Skin of body (tissue), 2 donors: ENCODE data around the gene ASMTL. TPM values are rescaled to one million over a fixed set of nuclear protein-coding genes. Genes with fewer than 3 reads are reported as not detected.
"Not testable (repeated sequence)": the region's sequence is repeated elsewhere in the genome, so short reads cannot be mapped to it uniquely, and the experiment has no call there.

Experiments
- DNase-seq: peaks from one replicate; lab custom pipeline; 2025; lab: John Stamatoyannopoulos, UW
- total RNA-seq: library from RNA; depleted of rRNA; stranded (reverse); fragments of >200 nt; gene quantifications from one replicate; pipeline ENCODE4 v1.2.3, GENCODE V29; 2014

ASMTL gene
- total RNA-seq, 1 donor from 2014 or later, result 10.2 TPM

- not testable (repeated sequence) for DNase-seq
Measured at GRCh38 chrX:1405769-1406168, 46.9 kb downstream of the ASMTL start.

DNA sequence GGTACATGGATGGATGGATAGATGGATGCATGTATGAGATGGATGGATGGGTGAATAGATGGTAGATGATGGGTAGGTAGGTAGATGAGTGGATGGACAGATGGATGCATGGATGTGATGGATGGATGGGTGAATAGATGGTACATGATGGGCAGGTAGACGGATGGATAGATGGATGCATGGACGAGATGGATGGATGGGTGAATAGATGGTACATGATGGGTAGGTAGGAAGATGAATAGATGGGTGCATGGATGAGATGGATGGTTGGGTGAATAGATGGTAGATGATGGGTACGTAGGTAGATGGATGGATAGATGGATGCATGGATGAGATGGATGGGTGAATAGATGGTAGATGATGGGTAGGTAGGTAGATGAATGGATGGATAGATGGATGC, 48.8 kb downstream of the ASMTL start:
- not testable (repeated sequence) for DNase-seq

DNA sequence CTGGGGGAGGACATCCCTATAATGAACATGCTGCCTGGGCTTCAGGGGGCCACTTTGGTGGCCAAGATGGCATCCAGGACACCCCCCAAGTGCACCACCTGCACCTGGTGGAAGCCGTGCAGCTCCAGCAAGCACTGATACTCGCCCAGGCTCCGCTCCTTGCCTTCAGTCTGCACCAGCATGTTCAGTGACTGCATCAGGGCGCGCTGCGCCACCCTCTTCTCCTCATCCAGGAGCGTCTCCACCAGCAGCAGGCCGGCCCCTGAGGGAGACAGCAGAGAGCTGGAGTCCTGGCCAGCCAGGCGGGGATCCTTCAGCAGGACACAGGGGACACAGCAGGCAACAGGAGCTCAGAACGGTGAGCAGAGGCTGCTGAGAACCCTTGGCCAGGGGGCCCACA, 49.5 kb downstream of the ASMTL start:
- no peak for DNase-seq

GRCh38 chrX:1401611-1402430, 50.9 kb downstream of the ASMTL start:
- DNase-seq, result no peak

- no peak for DNase-seq
Measured at GRCh38 chrX:1400742-1401471, 51.8 kb downstream of the ASMTL start.

GRCh38 chrX:1400049-1400448, 52.7 kb downstream of the ASMTL start:
- DNase-seq, result no peak

DNA sequence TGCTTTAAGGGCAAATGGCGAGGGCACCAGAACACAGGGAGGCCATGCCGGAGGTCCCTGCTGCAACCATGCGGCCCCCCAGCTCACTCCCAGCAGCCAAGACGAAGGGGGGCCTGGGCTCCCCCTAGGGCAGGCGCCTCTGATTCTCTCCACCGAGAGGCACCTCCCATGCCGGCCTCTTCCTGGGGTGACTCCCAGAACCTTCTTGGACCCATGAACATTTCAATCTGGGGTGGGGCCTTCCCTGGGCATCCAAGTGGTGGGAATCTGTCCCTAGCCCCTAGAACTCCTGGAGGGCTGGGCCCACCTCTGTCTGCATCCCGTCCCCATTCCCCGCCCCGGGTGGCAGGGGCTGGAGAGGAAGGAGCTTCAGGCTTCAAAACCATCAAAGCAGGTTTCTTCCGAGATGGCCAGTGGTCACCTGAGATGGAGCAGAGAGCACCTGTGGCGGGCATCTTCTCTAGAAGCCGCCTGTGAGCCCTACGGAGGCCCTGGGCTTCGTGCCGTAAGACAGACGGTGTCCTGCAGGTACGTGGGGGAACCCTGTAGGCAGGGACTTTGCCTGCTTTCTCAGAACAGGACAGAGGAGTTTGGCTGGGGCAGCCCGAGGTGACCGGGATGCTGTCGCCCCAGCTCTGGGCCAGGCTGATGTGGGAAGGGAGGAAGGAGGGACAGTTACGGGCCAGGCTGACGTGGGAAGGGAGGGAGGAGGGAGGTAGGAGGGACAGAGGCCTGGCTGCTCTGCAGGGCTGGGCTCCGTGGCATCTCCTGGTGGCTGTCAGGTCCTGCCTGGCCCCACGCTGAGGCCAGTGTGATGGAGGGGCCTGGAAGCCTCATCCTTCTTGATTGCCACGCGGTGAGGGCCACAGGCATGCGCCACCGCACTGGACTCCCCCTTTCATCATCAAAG, 54.0 kb downstream of the ASMTL start:
- no peak for DNase-seq

GRCh38 chrX:1397441-1398270, 55.1 kb downstream of the ASMTL start:
- no peak for DNase-seq

DNA sequence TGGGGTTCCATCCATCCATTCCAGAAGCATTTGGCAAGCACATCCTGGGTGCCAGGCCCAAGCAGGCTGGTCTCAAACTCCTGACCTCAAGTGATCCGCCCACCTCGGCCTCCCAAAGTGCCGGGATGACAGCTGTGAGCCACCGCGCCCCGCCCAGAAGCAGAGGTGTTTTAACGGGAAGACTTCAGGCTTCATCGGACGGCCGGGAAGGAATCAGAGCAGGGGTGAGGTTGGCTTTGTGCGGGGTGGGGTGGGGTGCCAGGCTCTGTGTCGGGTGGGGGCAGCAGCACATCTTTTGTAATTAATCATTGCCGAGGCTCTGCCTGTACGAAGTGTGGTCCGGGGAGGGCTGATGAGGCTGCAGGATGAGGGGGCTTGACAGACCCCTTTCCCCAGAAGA, 55.7 kb downstream of the ASMTL start:
- DNase-seq, result no peak

DNA sequence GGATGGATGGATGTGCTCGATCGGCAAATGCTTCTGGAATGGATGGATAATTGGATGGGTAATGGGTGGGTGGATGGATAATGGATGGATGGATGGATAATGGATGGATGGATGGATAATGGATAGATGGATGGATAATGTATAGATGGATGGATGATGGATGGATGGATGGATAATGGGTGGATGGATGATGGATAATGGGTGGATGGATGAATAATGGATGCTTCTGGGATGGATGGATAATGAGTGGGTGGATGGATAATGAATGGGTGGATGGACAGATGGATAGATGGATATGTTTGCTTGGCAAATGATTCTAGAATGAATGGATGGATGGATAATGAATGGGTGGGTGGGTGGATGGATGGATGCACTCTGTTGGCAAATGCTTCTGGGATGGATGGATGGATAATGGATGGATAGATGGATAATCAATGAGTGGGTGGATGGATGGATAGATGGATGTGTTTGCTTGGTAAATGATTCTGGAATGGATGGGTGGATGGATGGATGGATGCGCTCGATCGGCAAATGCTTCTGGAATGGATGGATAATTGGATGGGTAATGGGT, 57.0 kb downstream of the ASMTL start:
- no peak for DNase-seq

GRCh38 chrX:1394731-1395501, 57.8 kb downstream of the ASMTL start:
- no peak for DNase-seq

DNA sequence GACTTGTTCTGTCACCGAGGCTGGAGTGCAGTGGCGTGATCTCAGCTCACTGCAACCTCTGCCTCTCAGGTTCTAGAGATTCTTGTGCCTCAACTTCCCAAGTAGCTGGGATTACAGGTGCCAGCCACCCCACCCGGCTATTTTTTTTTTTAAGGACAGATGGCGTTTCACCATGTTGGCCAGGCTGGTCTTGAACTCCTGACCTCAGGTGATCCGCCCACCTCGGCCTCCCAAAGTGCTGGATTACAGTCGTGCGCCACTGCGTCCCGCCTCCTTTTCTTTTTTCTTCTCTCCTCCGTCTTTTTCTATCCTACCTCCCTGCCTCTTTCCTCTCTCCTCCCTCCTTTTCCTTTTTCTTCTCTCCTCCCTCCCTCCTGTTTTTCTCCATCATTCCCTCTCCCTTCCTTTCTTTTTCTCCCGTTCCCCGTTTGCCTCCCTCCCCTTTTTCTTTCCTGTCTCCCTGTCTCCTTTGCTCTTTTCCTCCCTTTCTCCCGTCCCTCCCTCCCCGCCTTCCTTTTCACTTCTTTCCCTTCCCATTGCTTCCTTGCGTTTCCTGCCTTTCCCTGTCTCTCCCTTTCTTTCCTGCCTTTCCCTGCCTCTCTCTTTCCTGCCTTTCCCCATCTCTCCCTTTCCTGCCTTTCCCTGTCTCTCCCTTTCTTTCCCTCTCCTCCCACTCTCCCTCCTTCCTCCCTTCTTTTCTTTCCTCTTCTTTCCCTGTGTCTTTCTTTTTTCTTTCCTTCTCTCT, 58.7 kb downstream of the ASMTL start:
- no peak for DNase-seq

- no peak for DNase-seq
Measured at GRCh38 chrX:1392376-1393068, 60.2 kb downstream of the ASMTL start.

DNA sequence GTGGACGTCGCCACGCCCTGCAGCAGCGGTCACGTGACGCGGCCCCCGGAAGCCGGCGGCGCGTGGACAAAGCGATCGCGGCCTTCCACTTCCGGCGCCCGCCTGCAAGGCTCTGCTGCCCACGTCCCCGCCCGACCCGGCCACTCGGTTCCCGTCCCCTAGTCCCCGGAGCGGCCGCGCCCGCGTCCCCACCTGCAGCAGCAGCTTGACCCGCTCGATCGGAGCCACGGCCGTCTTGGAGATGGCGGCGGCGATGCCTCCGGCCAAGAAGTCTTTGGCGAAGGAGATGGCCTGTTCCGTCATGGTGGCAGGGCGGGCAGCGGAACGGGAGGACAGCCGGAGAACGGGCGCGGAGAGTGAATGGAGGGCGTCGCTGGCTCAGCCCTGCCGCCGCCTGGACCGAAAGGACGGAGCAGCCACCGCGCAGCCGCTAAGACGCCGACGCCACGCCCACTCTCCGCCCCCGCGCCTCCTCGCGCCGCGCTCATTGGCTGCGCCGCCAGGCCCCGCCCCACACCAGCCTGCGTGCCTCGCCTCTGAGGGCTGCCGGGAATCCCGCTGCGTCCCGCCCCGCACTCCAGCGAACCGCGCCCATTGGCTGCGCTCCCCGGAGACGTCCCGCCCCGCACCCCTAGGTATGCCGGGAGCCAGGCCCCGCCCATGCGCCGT, 60.9 kb downstream of the ASMTL start, which contains the start of gene SLC25A6:
TSS of gene SLC25A6 (minus strand) at position 407 of the 669 bp plus-strand sequence. CDS start at position 303, 104 bp downstream.
- no peak for DNase-seq

- DNase-seq, result no peak
Measured at GRCh38 chrX:1391370-1391706, 61.4 kb downstream of the ASMTL start.

GRCh38 chrX:1390621-1391369, 61.9 kb downstream of the ASMTL start:
- DNase-seq, result no peak

DNA sequence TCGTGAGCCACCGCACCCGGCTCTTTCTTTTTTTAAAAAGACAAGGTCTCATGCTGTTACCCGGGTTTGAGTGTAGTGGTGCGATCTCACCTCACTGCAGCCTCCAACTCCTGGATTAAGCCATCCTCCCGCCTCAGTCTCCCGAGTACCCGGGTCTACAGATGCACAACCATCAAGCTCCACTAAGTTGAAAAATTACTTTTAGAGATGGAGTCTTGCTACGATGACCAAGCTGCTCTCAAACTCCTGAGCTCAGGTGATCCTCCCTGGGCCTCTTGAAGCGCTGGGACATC, 62.8 kb downstream of the ASMTL start:
- no peak for DNase-seq
